ENCODE measurements around the gene AMH.

The AMH gene

GRCh38 chr19:2288338-2288817 is 39.3 kb downstream of the AMH start:
- DNase-seq = no peak

GRCh38 chr19:2288818-2289713 is 39.9 kb downstream of the AMH start:
- DNase-seq = no peak

DNA sequence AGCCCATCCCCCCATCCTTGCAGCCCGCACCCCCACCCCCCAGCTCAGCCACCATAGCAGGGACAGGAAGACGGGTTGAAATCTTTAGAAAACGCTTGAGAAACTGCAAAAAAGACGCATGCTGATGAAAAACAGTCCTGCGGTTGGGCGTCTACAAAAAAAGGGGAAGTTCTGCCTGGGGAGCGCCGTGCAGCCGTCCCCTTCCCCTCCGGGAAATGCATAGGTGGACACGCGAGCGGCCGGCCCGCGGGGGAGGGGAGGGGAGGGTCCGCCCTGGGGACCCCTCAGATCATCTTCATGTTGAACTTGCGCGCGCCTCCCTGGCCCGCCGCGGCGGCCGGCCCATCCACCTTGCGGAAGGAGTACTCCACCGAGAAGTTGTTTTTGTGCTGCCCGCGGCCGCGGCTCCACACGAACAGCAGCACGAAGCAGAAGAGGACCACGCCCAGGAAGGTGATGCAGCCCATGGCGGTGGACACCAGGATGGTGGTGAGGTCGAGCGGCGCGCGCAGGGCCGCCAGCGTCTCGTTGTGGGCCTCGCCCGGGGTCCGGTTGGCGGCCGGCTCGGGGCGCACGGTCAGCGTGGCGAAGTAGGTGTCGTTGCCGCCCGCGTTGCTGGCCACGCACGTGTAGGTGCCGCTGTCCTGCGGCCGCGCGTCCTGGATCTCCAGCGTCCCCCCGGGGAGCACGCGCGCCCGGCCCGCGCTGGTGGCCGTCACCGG is 40.8 kb downstream of the AMH start:
- DNase-seq = no peak

DNA sequence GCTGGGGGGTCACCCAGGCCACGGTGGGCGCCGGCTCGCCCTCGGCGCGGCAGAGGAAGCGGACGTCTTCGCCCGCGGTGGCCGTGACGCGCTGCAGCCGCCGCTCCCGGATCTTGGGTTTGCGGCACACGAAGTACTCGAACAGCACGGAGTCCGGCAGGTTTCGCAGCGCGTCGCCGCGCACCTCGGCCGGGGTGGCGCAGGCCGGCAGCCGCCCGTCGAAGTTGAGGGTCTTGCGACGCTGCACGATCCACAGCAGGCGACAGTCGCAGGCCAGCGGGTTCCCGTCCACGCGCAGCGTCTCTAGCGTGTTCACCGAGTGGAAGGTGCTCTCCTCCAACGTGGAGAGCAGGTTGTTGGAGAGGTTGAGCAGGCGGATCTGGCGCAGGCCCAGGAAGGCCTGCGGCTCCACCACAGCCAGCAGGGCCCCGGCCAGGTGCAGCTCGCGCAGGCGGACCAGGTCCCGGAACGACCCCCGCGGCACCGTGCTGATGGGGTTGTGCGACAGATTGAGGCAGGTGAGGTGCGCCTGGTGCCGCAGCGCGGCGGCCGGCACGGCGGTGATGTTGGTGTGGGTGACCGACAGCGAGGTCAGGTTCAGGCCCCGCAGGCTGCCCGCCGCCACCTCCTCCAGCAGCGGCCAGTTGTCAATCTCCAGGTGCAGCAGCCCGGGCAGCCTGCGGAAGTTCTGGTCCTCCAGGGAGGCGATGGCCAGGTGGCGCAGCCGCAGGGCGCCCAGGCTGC is 41.5 kb downstream of the AMH start:
- no peak for DNase-seq

DNA sequence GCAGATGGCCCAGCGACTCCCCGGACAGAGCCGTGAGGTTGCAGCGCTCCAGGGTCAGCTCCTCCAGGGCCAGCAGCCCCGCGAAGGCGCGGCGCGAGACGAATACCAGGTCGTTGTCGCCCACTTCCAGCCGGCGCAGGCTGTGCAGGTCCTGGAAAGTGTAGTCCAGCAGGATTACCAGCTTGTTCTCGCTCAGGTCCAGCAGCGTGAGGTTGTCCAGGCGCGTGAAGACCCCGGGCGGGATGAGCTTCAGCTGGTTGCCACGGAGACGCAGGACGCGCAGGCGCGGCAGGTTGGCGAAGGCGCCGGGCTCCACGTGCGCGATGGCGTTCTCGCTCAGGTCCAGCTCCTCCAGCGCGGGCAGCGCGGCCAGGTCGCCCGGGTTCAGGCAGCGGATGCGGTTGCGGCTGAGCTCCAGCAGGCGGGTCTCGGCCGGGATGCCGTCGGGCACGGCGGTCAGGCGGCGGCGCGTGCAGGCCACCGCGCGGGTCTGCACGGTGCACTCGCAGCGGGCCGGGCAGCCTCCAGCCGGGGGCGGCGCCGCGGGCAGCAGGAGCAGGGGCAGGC is 42.1 kb downstream of the AMH start:
- DNase-seq = no peak

DNA sequence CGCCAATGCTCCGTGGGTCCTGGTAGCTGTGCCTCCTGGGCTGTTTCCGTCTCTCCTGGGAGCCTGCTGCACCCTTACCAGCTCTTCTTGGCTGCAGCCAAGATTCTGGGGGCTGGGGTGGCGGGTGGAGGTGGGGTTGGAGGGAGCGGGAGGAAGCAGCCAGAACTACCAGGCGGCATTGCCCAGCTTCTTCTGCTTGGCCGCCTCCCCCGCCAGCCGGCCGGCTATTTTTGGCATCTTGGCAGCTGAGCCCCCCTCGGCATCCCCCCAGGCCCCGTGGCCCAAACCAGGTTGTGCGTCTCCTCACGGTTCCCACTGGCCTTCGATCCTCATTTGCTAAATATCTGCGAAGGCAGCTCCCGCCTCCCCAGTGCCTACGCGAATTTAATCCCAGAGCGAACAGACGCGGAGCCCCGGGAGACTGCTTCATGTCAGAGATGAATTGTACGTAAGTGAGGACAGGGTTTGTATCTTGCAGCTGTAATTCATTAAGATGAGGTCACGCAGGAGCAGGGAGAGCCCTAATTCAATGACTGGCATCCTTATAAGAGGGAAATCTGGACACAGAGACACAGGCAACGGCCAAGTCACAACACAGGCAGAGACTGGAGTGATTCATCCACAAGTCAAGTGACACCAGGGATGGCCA is 45.7 kb downstream of the AMH start:
- peak; percentile 82 for DNase-seq

DNA sequence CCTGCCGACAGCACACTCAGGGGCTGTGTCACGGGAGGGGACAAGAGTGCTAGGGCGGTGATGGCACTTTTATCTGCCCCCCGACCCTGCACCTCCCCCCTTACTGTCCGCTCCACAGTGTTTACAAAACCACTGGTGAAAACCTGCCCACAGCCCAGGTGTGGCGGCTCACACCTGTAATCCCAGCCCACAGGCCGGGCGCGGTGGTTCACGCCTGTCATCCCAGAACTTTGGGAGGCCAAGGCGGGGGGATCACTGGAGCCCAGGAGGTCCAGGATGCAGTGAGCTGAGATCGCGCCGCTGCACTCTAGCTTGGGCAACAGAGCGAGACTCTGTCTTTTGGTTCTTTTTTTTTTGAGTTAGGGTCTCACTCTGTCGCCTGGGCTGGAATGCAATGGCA is 47.0 kb downstream of the AMH start:
- no peak for DNase-seq

- no peak for DNase-seq
Measured at GRCh38 chr19:2300533-2300932, 51.4 kb downstream of the AMH start.
